Thymus (tissue), 11 donors: ENCODE results near the gene EXOC4. TPM values are rescaled to one million over a fixed set of nuclear protein-coding genes. Genes with fewer than 3 reads are reported as not detected.

Experiments
- DNase-seq, 9 donors: peaks; one replicate each; pipeline ENCODE4 v3.0.0-alpha.2; 2013; ENCODE audit warnings: low spot score in 9 of 9, low read depth in 6 of 9, missing footprints in 1 of 9
- H3K27ac ChIP-seq, 2 donors: one replicate each; pipeline ENCODE4 v1.5.1; 2013; ENCODE audit warnings: control low read depth in 1 of 2, low read depth in 1 of 2, low read length in 1 of 2, mild to moderate bottlenecking in 1 of 2, moderate library complexity in 1 of 2
- H3K27me3 ChIP-seq, 2 donors: one replicate each; pipeline ENCODE4 v1.5.1; 2013; ENCODE audit warnings: low read length in 1 of 2; ENCODE audit not compliant: control insufficient read depth in 2 of 2, insufficient read depth in 1 of 2
- H3K36me3 ChIP-seq, 2 donors: one replicate each; pipeline ENCODE4 v1.5.1; 2013; ENCODE audit warnings: low read length in 1 of 2, mild to moderate bottlenecking in 1 of 2, moderate library complexity in 1 of 2; ENCODE audit not compliant: control insufficient read depth in 2 of 2, insufficient read depth in 2 of 2
- H3K4me1 ChIP-seq, 2 donors: one replicate each; pipeline ENCODE4 v1.5.1; 2013; ENCODE audit warnings: low read length in 2 of 2; ENCODE audit not compliant: control insufficient read depth in 2 of 2, insufficient read depth in 2 of 2
- H3K4me3 ChIP-seq, 2 donors: one replicate each; pipeline ENCODE4 v1.5.1; 2013; ENCODE audit warnings: low read length in 2 of 2, control low read depth in 1 of 2, mild to moderate bottlenecking in 1 of 2
- H3K9me3 ChIP-seq, 2 donors: one replicate each; pipeline ENCODE4 v1.5.1; 2013; ENCODE audit warnings: low read length in 1 of 2, mild to moderate bottlenecking in 1 of 2; ENCODE audit not compliant: control insufficient read depth in 2 of 2, insufficient read depth in 1 of 2
- WGBS: extraction: QIAGEN DNeasy Blood & Tissue Kit; methylation state at CpG from one replicate; pipeline ENCODE4 v1.1.7; 2013; 5-methylcytosine and 5-hydroxymethylcytosine counted together
- polyA plus RNA-seq: library from polyadenylated mRNA; stranded (reverse); fragments of 200-250 nt; gene quantifications from one replicate; pipeline ENCODE4 v1.2.3, GENCODE V29; 2013
- total RNA-seq: library from RNA; stranded (reverse); fragments of 120-200 nt; gene quantifications from one replicate; pipeline ENCODE4 v1.2.4, GENCODE V29; 2013
- donor health status: healthy.

Gene EXOC4
- total and polyA plus RNA-seq, 2 donors: 25.5 to 51.2 TPM

DNA sequence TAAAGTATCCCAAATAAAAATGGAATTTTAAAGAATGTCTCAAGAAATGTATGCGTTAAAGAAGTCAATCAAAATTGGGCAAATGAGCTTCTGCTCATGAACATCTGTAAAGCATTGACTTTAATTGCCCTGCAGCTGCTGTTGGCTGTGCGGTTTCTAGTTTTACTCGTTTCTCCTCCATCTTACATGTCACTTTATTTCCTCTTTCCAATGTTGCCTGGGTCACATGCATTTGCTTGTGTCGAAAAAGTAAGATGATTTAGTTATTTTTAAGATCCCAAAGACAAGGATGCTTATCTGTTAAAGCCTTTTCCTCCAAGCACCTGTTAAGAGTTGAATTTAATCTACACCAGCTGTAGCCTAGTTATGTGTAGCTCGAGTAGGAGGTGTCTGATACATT lies 310.4 kb downstream of the EXOC4 start:
- Histone ChIP-seq H3K27me3 (no peaks in the 10 kb centered on the region), H3K4me1 (peaks cover 2 to 7% of the 10 kb centered on the region in 2 donors), H3K9me3 (no peaks in the 10 kb centered on the region), H3K4me3 (no peak overlapping the region), H3K27ac (peak overlapping the region in 1 of 2 donors; percentile 59), H3K36me3 (no peaks in the 10 kb centered on the region)
- whole genome bisulfite sequencing: 19% methylated on average over 5 of the region's 5 CpGs
- DNase-seq: peak in 8 of 9 donors; percentile 24 to 70 (median 31)

- DNase-seq: no peak
- Histone ChIP-seq H3K27me3 (no peaks in the 10 kb centered on the region), H3K27ac (no peak overlapping the region), H3K4me3 (no peak overlapping the region), H3K4me1 (peaks cover 2 to 7% of the 10 kb centered on the region in 2 donors), H3K9me3 (no peaks in the 10 kb centered on the region), H3K36me3 (no peaks in the 10 kb centered on the region)
- WGBS: 98% methylated on average over 2 of the region's 2 CpGs
These were observed 311.6 kb downstream of the EXOC4 start for GRCh38 chr7:133564484-133564883.

DNA sequence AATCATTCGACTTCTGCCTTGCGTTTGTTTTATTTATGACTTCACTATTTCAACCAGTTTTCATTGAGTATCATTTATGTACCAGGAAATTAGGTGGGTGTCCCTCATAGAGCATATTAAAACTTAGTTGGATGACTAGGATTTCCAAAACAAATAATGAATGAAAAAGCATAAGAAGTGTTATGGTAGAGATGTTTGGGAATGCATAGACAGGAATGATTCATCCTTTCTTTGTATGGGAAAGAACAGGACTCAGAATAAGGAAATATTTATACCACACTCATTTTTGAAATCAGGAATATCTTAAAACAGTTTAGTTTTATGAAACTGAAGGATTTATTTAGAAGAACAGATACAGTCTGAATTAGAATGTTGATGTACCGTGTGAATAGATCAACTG lies 315.7 kb downstream of the EXOC4 start:
- no peak overlapping the region for H3K27ac ChIP-seq
- peaks cover 0 to 2% of the 10 kb centered on the region in 2 donors for H3K4me1 ChIP-seq
- no peaks in the 10 kb centered on the region for H3K36me3 ChIP-seq
- no peak overlapping the region for H3K4me3 ChIP-seq
- 95% methylated on average over 3 of the region's 3 CpGs for WGBS
- no peaks in the 10 kb centered on the region for H3K27me3 ChIP-seq
- DNase-seq: no peak
- H3K9me3 ChIP-seq: no peaks in the 10 kb centered on the region

GRCh38 chr7:133570321-133570720 lies 317.4 kb downstream of the EXOC4 start:
- 68% methylated on average over 3 of the region's 3 CpGs for WGBS
- DNase-seq: no peak
- no peaks in the 10 kb centered on the region for H3K9me3 ChIP-seq

GRCh38 chr7:133571076-133571475 lies 318.2 kb downstream of the EXOC4 start:
- Histone ChIP-seq H3K4me1 (peaks cover 0 to 2% of the 10 kb centered on the region in 2 donors), H3K27ac (no peak overlapping the region), H3K4me3 (no peak overlapping the region), H3K9me3 (no peaks in the 10 kb centered on the region), H3K27me3 (no peaks in the 10 kb centered on the region), H3K36me3 (no peaks in the 10 kb centered on the region)
- DNase-seq: no peak
- WGBS: 88% methylated on average over 3 of the region's 3 CpGs

More at GRCh38 chr7:133570321-133570720, 317.4 kb downstream of the EXOC4 start:
- Histone ChIP-seq H3K27me3 (no peaks in the 10 kb centered on the region), H3K36me3 (no peaks in the 10 kb centered on the region), H3K27ac (no peak overlapping the region), H3K4me3 (no peak overlapping the region), H3K4me1 (peaks cover 0 to 2% of the 10 kb centered on the region in 2 donors)

GRCh38 chr7:133572087-133572486 lies 319.2 kb downstream of the EXOC4 start:
- no peaks in the 10 kb centered on the region for H3K9me3 ChIP-seq
- peaks cover 0 to 2% of the 10 kb centered on the region in 2 donors for H3K4me1 ChIP-seq
- no peaks in the 10 kb centered on the region for H3K27me3 ChIP-seq
- H3K4me3 ChIP-seq: no peak overlapping the region
- H3K27ac ChIP-seq: no peak overlapping the region
- no peaks in the 10 kb centered on the region for H3K36me3 ChIP-seq
- no peak for DNase-seq

- 94% methylated on average over 1 of the region's 1 CpG for WGBS
- Histone ChIP-seq H3K9me3 (no peaks in the 10 kb centered on the region), H3K27me3 (no peaks in the 10 kb centered on the region), H3K4me1 (peaks cover 0 to 2% of the 10 kb centered on the region in 2 donors), H3K36me3 (no peaks in the 10 kb centered on the region), H3K27ac (no peak overlapping the region), H3K4me3 (no peak overlapping the region)
- DNase-seq: no peak
These were observed 320.0 kb downstream of the EXOC4 start for GRCh38 chr7:133572843-133573242.

- no peak for DNase-seq
- peaks cover 0 to 2% of the 10 kb centered on the region in 2 donors for H3K4me1 ChIP-seq
- 96% methylated on average over 4 of the region's 4 CpGs for WGBS
- H3K27ac ChIP-seq: no peak overlapping the region
- H3K4me3 ChIP-seq: no peak overlapping the region
- no peaks in the 10 kb centered on the region for H3K36me3 ChIP-seq
- no peaks in the 10 kb centered on the region for H3K27me3 ChIP-seq
- no peaks in the 10 kb centered on the region for H3K9me3 ChIP-seq
These were observed 320.8 kb downstream of the EXOC4 start for GRCh38 chr7:133573554-133574265.

GRCh38 chr7:133575726-133576440 lies 323.0 kb downstream of the EXOC4 start:
- H3K27ac ChIP-seq: no peak overlapping the region
- no peak for DNase-seq
- H3K4me3 ChIP-seq: no peak overlapping the region
- H3K36me3 ChIP-seq: no peaks in the 10 kb centered on the region
- H3K9me3 ChIP-seq: no peaks in the 10 kb centered on the region
- 84% methylated on average over 4 of the region's 4 CpGs for WGBS
- no peaks in the 10 kb centered on the region for H3K27me3 ChIP-seq
- H3K4me1 ChIP-seq: no peaks in the 10 kb centered on the region
